DND-41 (cell line): ENCODE measurements around the gene GRPEL1.
"Not testable (repeated sequence)": the region's sequence is repeated elsewhere in the genome, so short reads cannot be mapped to it uniquely, and the experiment has no call there.

ENCODE experiments used
- ATAC-seq: fragments of 200-7000 bp; cut with Tn5 transposase; 3 replicates; pipeline ENCODE4 v1.9.1; 2021; ENCODE audit warnings: low read depth; ENCODE audit not compliant: insufficient read depth
- DNase-seq: peaks from one replicate; pipeline ENCODE4 v3.0.0-alpha.2; 2020
- H2AFZ ChIP-seq: 2 replicates; pipeline ENCODE4 v1.6.0; 2012; ENCODE audit warnings: low read depth, low read length
- H3K27ac ChIP-seq: 2 replicates; pipeline ENCODE4 v1.5.1; 2012; ENCODE audit warnings: low read length, inconsistent platforms
- H3K27me3 ChIP-seq: fragments of 200-600 bp; sonication (generic); 2 replicates; pipeline ENCODE4 v1.6.0; 2012; ENCODE audit warnings: low read length, mild to moderate bottlenecking, inconsistent platforms; ENCODE audit not compliant: insufficient read depth, poor library complexity
- H3K36me3 ChIP-seq: 2 replicates; pipeline ENCODE4 v1.5.1; 2012; ENCODE audit warnings: low read length, inconsistent platforms; ENCODE audit not compliant: insufficient read depth
- H3K4me1 ChIP-seq: 2 replicates; pipeline ENCODE4 v1.5.1; 2012; ENCODE audit warnings: mild to moderate bottlenecking, low read length; ENCODE audit not compliant: insufficient read depth
- H3K4me2 ChIP-seq: 2 replicates; pipeline ENCODE4 v1.6.0; 2012; ENCODE audit warnings: mild to moderate bottlenecking, moderate library complexity, low read length, inconsistent platforms; ENCODE audit not compliant: insufficient read depth
- H3K4me3 ChIP-seq, 2 experiments: fragments of 200-600 bp in 1 of 2; shearing (Covaris generic) in 1 of 2; 2 replicates each; pipeline ENCODE4 v1.5.1; 2012 to 2016; ENCODE audit warnings: inconsistent platforms in 2 of 2, low read length in 2 of 2, mild to moderate bottlenecking in 2 of 2, low read depth in 1 of 2, moderate library complexity in 1 of 2
- H3K79me2 ChIP-seq: 2 replicates; pipeline ENCODE4 v1.6.0; 2012; ENCODE audit warnings: low read length, inconsistent platforms; ENCODE audit not compliant: insufficient read depth
- H3K9ac ChIP-seq: 2 replicates; pipeline ENCODE4 v1.6.0; 2012; ENCODE audit warnings: low read depth, mild to moderate bottlenecking, inconsistent platforms, low read length, moderate library complexity
- H3K9me3 ChIP-seq: 2 replicates; pipeline ENCODE4 v1.5.1; 2012; ENCODE audit warnings: low read length, moderate library complexity, mild to moderate bottlenecking, inconsistent platforms; ENCODE audit not compliant: insufficient read depth, severe bottlenecking
- H4K20me1 ChIP-seq: 2 replicates; pipeline ENCODE4 v1.6.0; 2012; ENCODE audit warnings: low read length; ENCODE audit not compliant: insufficient read depth
- EZH2 ChIP-seq: IDR thresholded peaks from 3 replicates; pipeline ENCODE4 v1.6.1; 2012; ENCODE audit warnings: borderline replicate concordance, low read depth, mild to moderate bottlenecking, moderate library complexity, low read length, inconsistent platforms; ENCODE audit not compliant: severe bottlenecking
- TF ChIP-seq, protein P1 (sequence below): IDR thresholded peaks from 2 replicates; pipeline ENCODE4 v1.5.1; 2012; ENCODE audit warnings: borderline replicate concordance, low read length, moderate library complexity, mild to moderate bottlenecking; ENCODE audit not compliant: poor library complexity, severe bottlenecking; ENCODE audit errors: extremely low read depth

The GRPEL1 gene

DNA sequence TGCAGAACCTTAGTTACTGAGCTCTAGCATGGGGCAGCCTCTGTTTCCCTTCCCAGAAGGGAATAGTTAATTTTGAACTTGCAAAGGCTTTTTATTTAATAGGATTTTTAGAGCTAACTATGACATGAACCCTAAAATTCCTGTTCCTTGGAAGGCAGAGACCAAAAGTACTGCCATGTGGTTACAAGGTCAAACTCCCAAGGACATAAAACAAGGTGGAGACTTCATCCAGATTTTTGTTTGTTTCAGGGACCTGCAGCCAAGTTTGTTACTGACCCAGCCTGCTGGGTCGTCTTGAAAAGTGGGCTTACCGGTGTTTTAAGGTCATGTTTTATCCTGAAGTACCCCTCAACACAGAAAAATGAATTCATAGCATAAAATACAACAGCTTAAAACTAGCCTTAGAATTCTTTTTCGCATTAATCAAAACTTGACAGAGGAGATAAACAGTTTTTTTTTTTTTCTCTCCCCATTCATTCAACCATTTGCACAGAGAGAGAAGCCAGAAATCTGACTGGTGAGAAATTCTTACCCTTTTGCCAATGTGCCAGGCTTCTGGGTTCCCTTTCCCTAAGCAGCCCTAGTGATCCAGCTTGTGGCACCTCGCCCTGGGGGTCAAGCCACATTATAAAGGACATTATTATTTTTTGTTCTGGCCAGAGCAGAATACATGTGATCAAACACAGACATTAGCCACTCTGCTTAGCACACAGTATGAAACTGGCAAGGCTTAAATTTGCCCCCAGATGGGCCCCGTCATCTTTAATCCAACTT lies 21.5 kb upstream of the GRPEL1 start:
- H3K36me3 ChIP-seq, result no peaks in the 10 kb centered on the region
- no peak overlapping the region for H3K4me3 ChIP-seq
- DNase-seq (no peak), ATAC-seq (no peak)
- no peaks in the 10 kb centered on the region for H3K79me2 ChIP-seq
- no peak overlapping the region for H2AFZ ChIP-seq
- H3K4me2 ChIP-seq, result no peak overlapping the region
- TF ChIP-seq EZH2, result no peak
- TF ChIP-seq, protein P1, sequence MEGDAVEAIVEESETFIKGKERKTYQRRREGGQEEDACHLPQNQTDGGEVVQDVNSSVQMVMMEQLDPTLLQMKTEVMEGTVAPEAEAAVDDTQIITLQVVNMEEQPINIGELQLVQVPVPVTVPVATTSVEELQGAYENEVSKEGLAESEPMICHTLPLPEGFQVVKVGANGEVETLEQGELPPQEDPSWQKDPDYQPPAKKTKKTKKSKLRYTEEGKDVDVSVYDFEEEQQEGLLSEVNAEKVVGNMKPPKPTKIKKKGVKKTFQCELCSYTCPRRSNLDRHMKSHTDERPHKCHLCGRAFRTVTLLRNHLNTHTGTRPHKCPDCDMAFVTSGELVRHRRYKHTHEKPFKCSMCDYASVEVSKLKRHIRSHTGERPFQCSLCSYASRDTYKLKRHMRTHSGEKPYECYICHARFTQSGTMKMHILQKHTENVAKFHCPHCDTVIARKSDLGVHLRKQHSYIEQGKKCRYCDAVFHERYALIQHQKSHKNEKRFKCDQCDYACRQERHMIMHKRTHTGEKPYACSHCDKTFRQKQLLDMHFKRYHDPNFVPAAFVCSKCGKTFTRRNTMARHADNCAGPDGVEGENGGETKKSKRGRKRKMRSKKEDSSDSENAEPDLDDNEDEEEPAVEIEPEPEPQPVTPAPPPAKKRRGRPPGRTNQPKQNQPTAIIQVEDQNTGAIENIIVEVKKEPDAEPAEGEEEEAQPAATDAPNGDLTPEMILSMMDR, result no peak
- no peaks in the 10 kb centered on the region for H3K27me3 ChIP-seq
- no peak overlapping the region for H3K27ac ChIP-seq
- H3K4me1 ChIP-seq, result no peaks in the 10 kb centered on the region
- H4K20me1 ChIP-seq, result no peaks in the 10 kb centered on the region
- no peak overlapping the region for H3K9ac ChIP-seq
- H3K9me3 ChIP-seq, result peaks cover 8% of the 10 kb centered on the region

DNA sequence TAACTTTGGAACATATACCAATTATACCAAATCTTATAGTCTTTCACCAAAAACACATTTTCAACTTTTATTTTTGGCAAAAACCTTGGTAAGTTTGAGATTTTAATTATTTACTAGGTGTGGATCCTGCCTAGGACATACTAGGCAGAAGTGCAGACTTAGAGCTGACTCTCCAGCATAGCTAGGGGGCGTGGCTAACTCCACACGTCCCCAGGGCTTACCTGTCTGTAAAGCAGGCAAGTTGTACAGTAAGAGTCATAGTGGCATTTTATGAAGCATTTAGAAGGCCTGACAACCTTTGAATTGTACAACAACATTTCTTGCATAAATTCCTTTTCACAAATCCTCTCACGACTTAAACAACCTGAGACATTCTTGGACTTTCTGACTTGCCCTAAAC lies 19.2 kb upstream of the GRPEL1 start:
- H3K4me3 ChIP-seq, result no peak overlapping the region
- no peaks in the 10 kb centered on the region for H3K4me1 ChIP-seq
- H3K36me3 ChIP-seq, result no peaks in the 10 kb centered on the region

DNA sequence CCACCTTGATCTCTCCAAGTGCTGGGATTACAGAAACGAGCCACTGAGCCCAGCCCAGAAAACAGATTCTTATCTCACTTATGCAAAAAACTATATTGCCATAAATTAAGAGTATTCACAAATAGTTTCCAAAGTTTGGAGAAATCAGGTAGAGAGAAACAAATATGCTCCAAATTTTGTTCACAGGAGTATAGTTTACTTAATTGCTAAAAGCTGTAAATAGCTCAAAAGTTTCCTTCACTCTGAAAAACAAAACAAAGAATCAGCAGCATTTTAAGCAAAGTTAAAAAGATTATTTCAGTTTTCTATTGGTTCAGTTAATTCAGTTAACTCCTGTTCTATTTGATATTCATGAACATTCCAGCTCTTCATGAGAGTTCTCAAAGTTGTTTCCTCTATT lies 18.5 kb upstream of the GRPEL1 start:
- H2AFZ ChIP-seq, result no peak overlapping the region
- no peaks in the 10 kb centered on the region for H3K27me3 ChIP-seq
- H3K79me2 ChIP-seq, result no peaks in the 10 kb centered on the region
- H3K36me3 ChIP-seq, result no peaks in the 10 kb centered on the region
- ATAC-seq (no peak), DNase-seq (no peak)
- no peaks in the 10 kb centered on the region for H4K20me1 ChIP-seq
- TF ChIP-seq, protein P1, result no peak
- no peak for TF ChIP-seq EZH2
- no peak overlapping the region for H3K9ac ChIP-seq
- no peak overlapping the region for H3K4me3 ChIP-seq
- no peaks in the 10 kb centered on the region for H3K4me1 ChIP-seq
- no peak overlapping the region for H3K27ac ChIP-seq
- no peak overlapping the region for H3K4me2 ChIP-seq
- H3K9me3 ChIP-seq, result peaks cover 8% of the 10 kb centered on the region

More for the DNA sequence above, 19.2 kb upstream of the GRPEL1 start:
- ATAC-seq, result no peak
- Histone ChIP-seq H3K9ac (no peak overlapping the region), H4K20me1 (no peaks in the 10 kb centered on the region), H3K27me3 (no peaks in the 10 kb centered on the region), H3K79me2 (no peaks in the 10 kb centered on the region), H3K9me3 (peaks cover 8% of the 10 kb centered on the region), H2AFZ (no peak overlapping the region), H3K27ac (no peak overlapping the region), H3K4me2 (no peak overlapping the region)
- DNase-seq, result no peak
- TF ChIP-seq, protein P1, result no peak
- TF ChIP-seq EZH2, result no peak

DNA sequence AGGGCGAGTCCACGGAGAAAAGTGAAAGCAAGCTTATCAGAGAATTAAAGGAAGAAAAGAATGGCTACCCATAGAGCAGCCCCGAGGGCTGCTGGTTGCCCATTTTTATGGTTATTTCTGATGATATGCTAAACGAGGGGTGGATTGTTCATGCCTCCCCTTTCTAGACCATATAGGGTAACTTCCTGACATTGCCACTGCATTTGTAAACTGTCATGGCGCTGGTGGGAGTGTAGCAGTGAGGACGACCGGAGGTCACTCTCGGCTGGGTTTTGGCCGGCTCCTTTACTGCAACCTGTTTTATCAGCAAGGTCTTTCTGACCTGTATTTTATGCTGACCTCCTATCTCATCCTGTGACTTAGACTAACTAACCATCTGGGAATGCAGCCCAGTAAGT lies 16.7 kb upstream of the GRPEL1 start:
- not testable (repeated sequence) for ATAC-seq, H3K4me3 ChIP-seq, H3K9me3 ChIP-seq, DNase-seq, H3K36me3 ChIP-seq, H3K4me1 ChIP-seq, H2AFZ ChIP-seq, H4K20me1 ChIP-seq, H3K9ac ChIP-seq, H3K27me3 ChIP-seq, H3K27ac ChIP-seq, H3K79me2 ChIP-seq, H3K4me2 ChIP-seq
